ENCODE measurements around the gene PPM1B. TPM values are rescaled to one million over a fixed set of nuclear protein-coding genes. Genes with fewer than 3 reads are reported as not detected.
"Not testable (repeated sequence)": the region's sequence is repeated elsewhere in the genome, so short reads cannot be mapped to it uniquely, and the experiment has no call there.

The PPM1B gene
- total RNA-seq, 1 donor from 2014 or later: 46.5 TPM

DNA sequence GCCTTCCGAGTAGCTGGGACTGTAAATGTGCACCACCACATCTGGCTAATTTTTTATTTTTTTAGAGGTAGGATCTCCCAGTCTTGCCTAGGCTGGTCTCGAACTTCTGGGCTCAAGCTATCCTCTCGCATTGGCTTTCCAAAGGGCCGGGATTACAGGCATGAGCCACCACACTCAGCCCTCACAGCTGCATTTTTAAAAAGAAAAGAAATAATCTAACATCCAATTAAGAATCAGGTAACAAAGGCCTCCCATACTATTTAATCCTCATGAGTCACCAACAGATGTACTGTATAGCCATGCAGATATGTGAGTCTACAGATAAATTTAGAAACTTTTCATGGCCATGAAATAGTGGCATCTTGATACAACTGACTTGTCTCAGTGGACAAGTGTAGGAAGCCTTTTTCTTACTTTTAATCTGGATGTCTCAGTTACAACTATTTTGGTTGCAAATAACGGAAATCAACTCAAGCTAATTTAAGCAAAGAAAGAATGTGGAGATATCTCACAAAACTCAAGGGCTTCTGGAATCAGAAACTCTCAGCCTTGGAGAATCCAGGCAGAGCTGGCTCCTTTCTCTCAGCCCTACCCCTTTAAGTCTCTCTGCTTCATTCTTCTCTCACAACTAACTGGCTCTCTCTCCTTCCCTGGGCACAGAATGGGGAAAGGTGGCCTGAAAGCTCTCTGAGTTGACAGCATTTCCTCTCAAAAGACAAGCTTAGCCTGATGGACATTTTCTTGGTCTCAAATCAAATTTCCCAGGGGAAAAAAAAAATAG lies 12.8 kb upstream of the PPM1B start:
- intact Hi-C loops (cut with micrococcal nuclease): no loop called here

- intact Hi-C loops (cut with micrococcal nuclease): no loop called here
Observed at GRCh38 chr2:44163777-44164176, 4.9 kb upstream of the PPM1B start.

DNA sequence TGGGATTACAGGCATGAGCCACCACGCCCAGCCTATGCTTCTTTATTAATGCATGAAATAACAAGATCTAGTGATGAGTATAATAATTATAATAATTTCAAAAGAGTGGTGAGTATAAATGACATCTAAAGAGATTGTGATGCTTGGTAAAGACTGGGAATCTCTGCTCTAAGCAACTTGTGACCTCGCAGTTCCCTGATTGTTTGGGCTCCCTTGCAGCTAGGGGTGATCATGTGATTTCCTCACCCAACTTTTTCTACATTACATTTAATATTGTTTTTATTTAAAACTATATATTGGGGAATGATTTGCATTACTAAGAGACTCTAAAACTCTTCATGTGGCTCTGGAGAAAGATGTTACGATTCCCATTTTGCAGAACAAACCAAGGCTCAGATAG lies 4.1 kb upstream of the PPM1B start:
- intact Hi-C loops (cut with micrococcal nuclease): loop anchor here (5.0 kb wide), 1 partner anchor 1448 kb away; the partner anchor contains the start of gene SRBD1

DNA sequence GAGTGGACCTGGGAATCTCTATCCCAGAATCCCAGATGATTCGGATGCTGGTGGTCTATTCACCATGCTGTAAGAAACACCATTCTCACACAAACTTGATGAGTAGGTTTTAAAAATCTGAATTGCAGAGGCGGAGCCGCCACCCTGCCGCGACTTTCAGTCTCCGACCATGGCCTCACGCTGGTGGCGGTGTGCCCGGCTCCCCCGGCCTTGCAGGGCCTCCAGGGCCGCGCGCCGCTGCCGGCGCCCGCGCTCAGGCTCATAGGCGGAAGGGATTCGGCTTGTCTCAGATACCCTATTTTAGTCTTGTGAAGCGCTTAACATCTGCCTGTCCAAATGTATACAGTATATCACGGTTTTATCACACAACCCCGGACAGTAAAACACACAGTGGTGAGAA lies 2.6 kb upstream of the PPM1B start:
- intact Hi-C loops (cut with micrococcal nuclease): loop anchor here (5.0 kb wide), 1 partner anchor 1446 kb away; the partner anchor contains the start of gene SRBD1

DNA sequence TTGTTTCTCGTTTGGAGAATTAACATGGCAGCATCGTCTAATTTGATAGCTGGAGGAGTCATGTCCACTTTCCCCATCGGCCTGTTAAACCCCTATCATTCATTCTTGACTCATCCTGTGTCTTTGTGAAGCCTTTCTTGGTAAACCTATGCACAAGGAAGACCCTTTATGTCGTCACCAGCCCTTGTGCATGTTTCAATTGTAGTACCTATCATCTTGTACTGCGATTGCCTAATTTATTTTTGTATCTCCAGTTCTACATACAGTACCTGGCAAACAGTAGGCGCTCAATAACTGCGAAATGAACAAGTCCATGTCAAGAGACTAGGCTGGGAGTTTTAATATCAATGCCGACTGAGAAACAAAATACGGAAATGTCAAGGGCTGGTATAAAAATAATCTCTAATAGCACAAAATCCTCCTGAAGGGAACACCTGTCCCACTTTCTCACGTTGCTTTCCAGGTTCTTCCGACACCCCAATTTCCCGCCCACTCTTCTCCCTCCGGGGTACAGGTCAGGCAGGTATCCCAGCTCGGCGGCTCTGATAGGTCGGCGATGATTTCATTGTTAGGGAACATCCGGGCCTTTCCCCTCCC lies 1.3 kb upstream of the PPM1B start:
- intact Hi-C loops (cut with micrococcal nuclease): loop anchor here (5.0 kb wide), 1 partner anchor 1445 kb away; the partner anchor contains the start of gene SRBD1

- intact Hi-C loops (cut with micrococcal nuclease): loop anchor here (1.0 to 5.0 kb wide), 6 partner anchors 47 to 1444 kb away; partner anchors contain the start of genes CAMKMT, PREPL, SRBD1 and THADA
Observed at GRCh38 chr2:44167908-44168680, 581 bp upstream of the PPM1B start.

DNA sequence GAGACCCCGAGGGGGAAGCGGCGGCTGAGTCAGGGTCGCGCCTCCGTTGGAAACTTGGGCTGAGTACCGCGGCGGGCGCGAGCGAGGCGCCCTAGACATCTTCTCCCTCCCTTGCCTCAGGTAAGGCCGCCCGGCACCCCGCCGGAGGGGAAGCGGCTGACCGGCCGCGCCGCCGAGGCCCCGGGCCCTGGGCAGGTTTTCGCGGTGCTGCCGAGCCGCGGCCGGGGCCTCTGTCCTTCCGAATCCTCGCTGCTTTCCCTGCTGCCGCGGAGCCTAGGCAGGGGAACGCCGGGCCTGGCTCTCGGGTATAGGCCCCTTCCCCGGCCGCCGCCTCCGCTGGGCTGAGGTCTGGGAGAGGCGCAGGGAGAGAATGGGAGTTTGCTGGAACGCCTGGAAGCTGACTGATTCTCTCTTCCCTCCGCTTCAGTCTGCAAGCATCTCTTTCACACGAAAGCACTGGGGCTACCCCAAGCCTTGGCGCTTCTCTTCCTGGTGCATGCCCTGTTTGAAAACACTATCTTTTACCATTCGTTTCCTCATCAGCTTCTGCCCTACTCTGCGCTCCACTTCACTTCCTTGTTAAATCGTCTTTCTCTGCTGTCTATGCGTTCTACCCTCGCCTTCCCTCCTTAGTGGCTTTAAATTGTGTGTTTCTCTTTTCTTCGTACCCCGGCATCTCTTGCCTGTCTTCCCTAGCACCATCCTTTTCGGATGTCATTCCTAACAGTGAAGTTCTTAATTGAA lies 652 bp downstream of the PPM1B start:
- intact Hi-C loops (cut with micrococcal nuclease): loop anchor here (1.0 to 5.0 kb wide), 3 partner anchors 49 to 1443 kb away; partner anchors contain the start of gene SRBD1

- intact Hi-C loops (cut with micrococcal nuclease): no loop called here
Observed at GRCh38 chr2:44170311-44170717, 1.6 kb downstream of the PPM1B start.

DNA sequence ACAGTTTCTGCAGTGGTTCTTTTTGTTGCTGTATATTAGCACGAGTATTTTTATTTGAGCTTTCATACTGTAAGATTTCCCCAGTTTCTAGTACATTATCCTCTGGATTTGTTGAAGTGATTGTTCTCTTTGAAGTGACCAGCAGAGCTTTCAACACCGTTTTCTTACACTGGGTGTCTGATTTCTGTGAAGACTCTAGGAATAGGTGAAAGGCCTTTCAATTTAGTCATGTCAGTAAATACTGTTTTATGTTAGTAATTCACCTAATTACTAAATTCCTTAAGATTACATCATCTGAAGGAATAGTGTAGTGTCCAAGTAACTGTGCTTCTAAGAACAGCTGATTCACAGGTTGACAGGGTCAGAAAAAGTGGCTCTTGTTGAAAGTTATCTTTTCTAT lies 2.3 kb downstream of the PPM1B start:
- intact Hi-C loops (cut with micrococcal nuclease): no loop called here

DNA sequence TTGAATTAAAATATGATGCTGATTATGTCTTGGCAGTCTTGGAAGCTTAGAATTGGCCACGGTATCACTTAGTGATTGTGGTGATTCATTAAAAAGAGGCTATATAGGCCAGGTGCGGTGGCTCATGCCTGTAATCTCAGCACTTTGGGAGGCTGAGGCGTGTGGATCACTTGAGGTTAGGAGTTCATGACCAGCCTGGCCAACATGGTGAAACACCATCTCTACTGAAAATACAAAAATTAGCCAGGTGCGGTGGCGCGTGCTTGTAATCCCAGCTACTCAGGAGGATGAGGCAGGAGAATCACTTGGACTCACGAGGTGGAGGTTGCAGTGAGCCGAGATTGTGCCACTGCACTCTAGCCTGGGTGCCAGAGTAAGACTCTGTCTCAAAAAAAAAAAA lies 2.8 kb downstream of the PPM1B start:
- intact Hi-C loops (cut with micrococcal nuclease): not testable (repeated sequence)

- intact Hi-C loops (cut with micrococcal nuclease): no loop called here
Observed at GRCh38 chr2:44172576-44172975, 3.9 kb downstream of the PPM1B start.

GRCh38 chr2:44178950-44179349 lies 10.3 kb downstream of the PPM1B start:
- intact Hi-C loops (cut with micrococcal nuclease): no loop called here

DNA sequence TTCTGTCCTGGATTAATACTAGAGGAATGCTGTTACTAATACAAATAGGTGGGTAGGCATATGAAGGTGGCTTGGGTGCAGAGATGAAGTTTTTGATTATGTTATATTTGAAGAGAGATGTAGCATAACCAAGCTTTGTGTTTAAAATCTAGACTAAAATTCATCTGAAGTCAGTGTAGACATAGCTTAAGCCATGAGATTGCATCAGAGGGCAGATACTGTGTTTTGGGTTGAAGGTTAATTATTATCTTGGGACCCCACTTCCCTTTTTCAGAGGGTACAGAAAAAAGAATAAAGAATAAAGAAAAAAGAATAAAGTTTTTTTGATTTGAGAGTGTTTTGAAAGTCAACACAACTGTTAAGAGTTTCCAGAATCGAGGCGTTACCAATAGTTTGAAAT lies 13.0 kb downstream of the PPM1B start:
- intact Hi-C loops (cut with micrococcal nuclease): no loop called here

DNA sequence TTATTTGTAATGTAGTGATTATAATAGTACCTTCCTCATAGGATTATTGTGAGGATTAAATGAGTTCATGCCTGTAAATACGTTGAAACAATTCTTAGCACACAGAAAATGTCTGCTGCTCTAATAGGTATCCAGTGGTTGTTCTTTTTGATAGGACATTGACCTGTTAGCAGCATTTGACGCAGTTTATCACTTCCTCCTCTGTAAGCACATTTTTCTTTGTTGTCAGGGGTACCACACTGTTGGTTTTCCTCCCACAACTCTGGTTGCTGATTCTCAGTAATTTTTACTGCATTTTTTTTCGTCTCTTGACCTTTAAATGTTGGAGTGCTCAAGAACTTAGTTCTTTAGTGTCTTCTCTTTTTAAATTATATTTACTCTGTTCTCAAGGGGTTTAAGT lies 15.4 kb downstream of the PPM1B start:
- intact Hi-C loops (cut with micrococcal nuclease): no loop called here

DNA sequence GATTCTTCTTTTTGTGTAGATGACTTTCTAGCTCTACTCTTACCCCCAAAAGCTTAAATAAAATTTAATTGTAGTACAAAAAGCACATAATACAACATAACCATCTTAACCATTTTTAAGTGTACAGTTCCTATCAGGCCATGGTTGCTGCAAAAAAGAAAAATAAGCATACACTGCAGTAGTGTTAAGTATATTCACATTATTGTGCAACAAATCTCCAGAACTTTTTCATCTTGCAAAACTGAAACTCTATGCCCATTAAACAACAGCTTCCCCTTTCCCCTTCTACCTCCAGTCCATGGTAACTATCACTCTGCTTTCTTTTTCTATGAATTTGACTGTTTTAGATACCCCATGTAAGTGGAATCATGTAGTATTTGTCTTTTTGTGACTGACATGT lies 18.1 kb downstream of the PPM1B start:
- intact Hi-C loops (cut with micrococcal nuclease): no loop called here

GRCh38 chr2:44187251-44187650 lies 18.6 kb downstream of the PPM1B start:
- intact Hi-C loops (cut with micrococcal nuclease): no loop called here

- intact Hi-C loops (cut with micrococcal nuclease): no loop called here
Observed at GRCh38 chr2:44188696-44189095, 20.0 kb downstream of the PPM1B start.

DNA sequence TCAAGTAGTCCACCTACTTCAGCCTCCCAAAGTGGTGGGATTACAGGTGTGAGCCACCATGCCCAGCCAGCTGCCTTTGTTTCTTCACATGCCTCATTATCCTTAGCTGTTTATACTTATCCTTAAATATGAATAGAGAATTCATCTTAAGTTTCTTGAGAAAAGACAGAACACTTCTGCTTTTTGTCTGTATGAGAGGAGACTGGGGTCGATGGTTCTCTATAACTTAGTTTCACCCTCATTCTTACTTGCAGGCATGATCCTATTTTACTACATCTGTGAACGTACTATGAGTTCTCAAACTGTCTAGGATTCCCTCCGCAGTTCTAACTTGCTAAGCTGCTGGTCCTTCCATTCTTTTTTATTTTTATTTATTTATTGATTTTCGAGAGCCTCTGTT lies 20.4 kb downstream of the PPM1B start:
- intact Hi-C loops (cut with micrococcal nuclease): no loop called here

DNA sequence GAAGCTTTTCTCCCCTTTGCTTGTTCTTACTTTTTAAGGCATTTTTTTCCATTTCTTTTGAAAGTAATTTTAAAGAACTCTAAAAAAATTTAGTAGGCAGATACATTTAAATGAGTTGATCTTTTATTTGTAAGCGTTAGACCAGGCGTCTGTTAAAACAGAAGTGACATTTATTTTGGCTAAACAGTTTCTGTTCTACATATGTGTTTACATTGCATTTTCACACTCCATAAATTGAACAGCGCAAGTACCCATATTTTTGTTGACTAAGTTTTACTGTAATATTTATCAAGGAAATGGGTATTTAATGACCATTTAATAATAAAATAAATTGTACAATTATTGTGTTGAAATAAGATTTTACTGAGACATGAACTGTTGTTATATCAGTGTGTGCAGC lies 21.9 kb downstream of the PPM1B start:
- intact Hi-C loops (cut with micrococcal nuclease): no loop called here

DNA sequence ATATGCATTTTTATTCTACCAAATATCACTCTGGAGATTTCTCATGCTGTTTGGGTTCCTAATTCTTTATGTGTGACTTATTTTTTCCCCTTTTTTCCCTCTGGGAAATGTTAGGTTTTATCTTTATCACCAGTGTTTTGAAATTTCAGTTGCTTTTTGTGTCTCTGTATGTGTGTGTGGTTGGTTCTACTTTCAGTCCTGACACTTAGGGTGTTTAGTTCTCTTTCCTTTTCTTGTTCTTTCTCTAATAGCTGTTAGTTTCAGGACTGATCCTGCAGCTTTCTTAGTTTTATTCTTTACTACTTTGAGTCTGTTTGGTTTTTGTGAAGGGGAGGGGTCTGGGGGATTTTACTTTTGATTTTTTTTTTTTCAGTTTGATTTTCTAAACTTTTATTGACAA lies 23.1 kb downstream of the PPM1B start:
- intact Hi-C loops (cut with micrococcal nuclease): no loop called here

- intact Hi-C loops (cut with micrococcal nuclease): no loop called here
Observed at GRCh38 chr2:44192646-44193045, 24.0 kb downstream of the PPM1B start.
